Sigmoid colon (tissue), 4 donors: Measurements from ENCODE around the gene ZDHHC16.

Source experiments
- EP300 ChIP-seq, 4 donors: sonication (generic); formaldehyde crosslinking; IDR thresholded peaks; one replicate each; pipeline ENCODE4 v1.6.1; 2017; ENCODE audit warnings: antibody characterized with exemption in 4 of 4
- POLR2A ChIP-seq, 2 donors: fragments of 450-650 bp; IDR thresholded peaks; one replicate each; pipeline ENCODE4 v1.6.1; 2016; ENCODE audit warnings: antibody characterized with exemption in 2 of 2, mild to moderate bottlenecking in 2 of 2, moderate library complexity in 2 of 2
- POLR2AphosphoS5 ChIP-seq, 4 donors: sonication (generic); formaldehyde crosslinking; IDR thresholded peaks; one replicate each; pipeline ENCODE4 v1.6.1; 2017; ENCODE audit warnings: antibody characterized with exemption in 4 of 4
- TF ChIP-seq, protein P1 (sequence below), 4 experiments: fragments of 450-650 bp in 3 of 4; fragments of 200-600 bp in 1 of 4; IDR thresholded peaks; one replicate each; pipeline ENCODE4 v1.5.1; 2016 to 2019; ENCODE audit warnings: antibody characterized with exemption in 4 of 4, mild to moderate bottlenecking in 3 of 4, moderate library complexity in 2 of 4

DNA sequence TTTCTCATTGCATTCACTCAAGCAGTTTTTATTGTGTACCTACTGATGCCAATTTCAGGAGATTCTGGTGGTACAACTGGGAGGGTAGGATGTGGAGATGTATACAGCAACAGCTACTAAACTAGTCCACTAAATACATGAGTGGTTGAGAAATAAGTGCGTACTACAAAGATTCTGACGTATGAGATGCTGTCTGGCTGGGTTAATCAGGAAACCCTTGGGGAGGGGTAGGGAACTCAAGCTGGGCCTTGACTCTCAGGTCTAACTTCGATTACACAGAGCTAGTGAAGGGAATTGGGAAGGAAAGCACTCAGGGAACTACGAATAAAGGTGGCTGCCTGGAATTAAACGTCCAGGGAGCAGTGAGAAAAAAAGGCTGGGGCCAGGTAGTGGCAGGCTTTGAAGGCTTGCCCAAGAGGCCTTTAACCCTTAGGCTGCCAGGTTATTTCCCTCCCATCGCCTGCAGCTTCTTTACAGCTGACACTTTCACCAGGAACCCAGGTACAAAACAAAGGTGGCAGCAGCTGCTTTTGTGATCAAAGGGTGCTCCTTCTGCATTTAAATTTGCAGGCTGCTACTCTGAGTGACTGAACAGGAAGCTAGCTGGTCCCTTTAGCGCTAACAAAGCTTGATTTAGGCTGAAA is 49.0 kb downstream of the ZDHHC16 start:
- TF ChIP-seq, protein P1, sequence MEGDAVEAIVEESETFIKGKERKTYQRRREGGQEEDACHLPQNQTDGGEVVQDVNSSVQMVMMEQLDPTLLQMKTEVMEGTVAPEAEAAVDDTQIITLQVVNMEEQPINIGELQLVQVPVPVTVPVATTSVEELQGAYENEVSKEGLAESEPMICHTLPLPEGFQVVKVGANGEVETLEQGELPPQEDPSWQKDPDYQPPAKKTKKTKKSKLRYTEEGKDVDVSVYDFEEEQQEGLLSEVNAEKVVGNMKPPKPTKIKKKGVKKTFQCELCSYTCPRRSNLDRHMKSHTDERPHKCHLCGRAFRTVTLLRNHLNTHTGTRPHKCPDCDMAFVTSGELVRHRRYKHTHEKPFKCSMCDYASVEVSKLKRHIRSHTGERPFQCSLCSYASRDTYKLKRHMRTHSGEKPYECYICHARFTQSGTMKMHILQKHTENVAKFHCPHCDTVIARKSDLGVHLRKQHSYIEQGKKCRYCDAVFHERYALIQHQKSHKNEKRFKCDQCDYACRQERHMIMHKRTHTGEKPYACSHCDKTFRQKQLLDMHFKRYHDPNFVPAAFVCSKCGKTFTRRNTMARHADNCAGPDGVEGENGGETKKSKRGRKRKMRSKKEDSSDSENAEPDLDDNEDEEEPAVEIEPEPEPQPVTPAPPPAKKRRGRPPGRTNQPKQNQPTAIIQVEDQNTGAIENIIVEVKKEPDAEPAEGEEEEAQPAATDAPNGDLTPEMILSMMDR (IDR thresholded peaks at IDR 0.05) = no peak
- TF ChIP-seq POLR2AphosphoS5 (IDR thresholded peaks at IDR 0.05) = no peak
- no peak for TF ChIP-seq POLR2A (IDR thresholded peaks at IDR 0.05)
- TF ChIP-seq EP300 (IDR thresholded peaks at IDR 0.05) = no peak
